Stimulated activated CD8-positive, alpha-beta memory T cell treated with anti-CD3 and anti-CD28 coated beads, Interleukin-2, amount 100 ng/mL, for 48 hours (primary cell): ENCODE data around the gene KCNE1.
"Not testable (repeated sequence)": the region's sequence is repeated elsewhere in the genome, so short reads cannot be mapped to it uniquely, and the experiment has no call there.

Experiments used
- DNase-seq, 2 donors: peaks; one replicate each; pipeline ENCODE4 v3.0.0-alpha.2; 2020; ENCODE audit warnings: low read depth in 2 of 2

KCNE1 gene

DNA sequence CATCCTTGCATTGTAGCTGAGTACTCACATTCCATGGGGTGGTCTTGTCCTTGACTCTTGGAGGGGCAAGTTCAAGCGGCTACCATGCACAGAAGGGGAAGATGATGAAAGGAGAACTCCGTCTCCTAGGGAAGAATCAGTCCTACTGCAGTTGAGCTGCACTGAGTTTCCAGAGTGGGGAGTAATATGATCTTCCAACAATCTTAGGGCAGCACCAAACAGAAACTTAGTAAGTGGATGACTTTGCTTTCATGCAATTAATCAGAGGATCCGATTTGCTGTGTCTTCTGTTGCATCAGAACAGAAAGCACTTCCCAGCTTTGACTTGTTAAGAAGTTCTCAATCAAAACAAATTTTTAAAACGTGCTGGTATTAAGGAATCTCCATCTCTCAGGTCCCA is 88.2 kb downstream of the KCNE1 start, which contains the start of gene SMIM34:
Gene SMIM34 (minus strand): TSS at position 147 of the 400 bp plus-strand sequence. CDS start 112 bp downstream, at position 35.
- DNase-seq = not testable (repeated sequence)

DNA sequence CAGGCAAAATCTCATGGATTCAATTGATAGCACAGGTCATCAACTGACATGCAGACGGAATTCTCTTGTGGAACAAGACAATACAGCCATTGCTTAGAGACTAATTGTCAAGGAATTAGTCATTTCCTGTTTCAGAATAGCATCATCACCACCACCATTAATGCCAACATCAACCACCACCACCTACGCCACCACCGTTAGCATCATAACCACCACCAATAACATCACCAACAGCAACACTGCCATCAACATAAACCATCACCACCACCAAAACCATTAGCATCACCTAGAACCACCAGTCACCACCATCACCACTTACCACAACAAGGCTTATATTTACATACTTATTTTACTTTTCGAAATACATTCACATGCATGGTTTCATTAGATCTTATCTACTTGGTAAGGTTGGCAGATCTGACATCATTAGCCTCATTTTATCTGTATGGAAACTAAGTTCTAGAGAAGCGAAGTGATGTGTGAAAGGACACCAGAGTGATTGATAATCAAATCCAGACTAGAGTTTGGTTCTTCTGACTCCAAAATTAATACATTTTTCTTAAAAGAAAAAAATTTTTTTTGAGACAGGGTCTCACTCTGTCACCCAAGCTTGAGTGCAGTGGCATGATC is 94.4 kb downstream of the KCNE1 start:
- not testable (repeated sequence) for DNase-seq

- DNase-seq = not testable (repeated sequence)
Measured at GRCh38 chr21:34407294-34407693, 104.7 kb downstream of the KCNE1 start.

- DNase-seq = not testable (repeated sequence)
Measured at GRCh38 chr21:34406676-34407075, 105.3 kb downstream of the KCNE1 start.

- not testable (repeated sequence) for DNase-seq
Measured at GRCh38 chr21:34406102-34406501, 105.9 kb downstream of the KCNE1 start.

GRCh38 chr21:34405686-34406085 is 106.3 kb downstream of the KCNE1 start:
- DNase-seq = not testable (repeated sequence)

GRCh38 chr21:34404742-34405141 is 107.3 kb downstream of the KCNE1 start:
- not testable (repeated sequence) for DNase-seq

GRCh38 chr21:34400522-34400921 is 111.5 kb downstream of the KCNE1 start:
- DNase-seq = not testable (repeated sequence)
